Peyer's patch (tissue), 4 donors: ENCODE data around the gene CCDC88C. TPM values are rescaled to one million over a fixed set of nuclear protein-coding genes. Genes with fewer than 3 reads are reported as not detected.

Experiments used
- DNase-seq, 3 donors: peaks; one replicate each; pipeline ENCODE4 v3.0.0-alpha.2; 2017 to 2019
- H3K27ac ChIP-seq, 4 donors: fragments of 200-600 bp; sonication (generic); one replicate each; pipeline ENCODE4 v1.5.1; 2016 to 2019
- H3K27me3 ChIP-seq, 2 donors: fragments of 200-600 bp; sonication (generic); one replicate each; pipeline ENCODE4 v1.5.1; 2019
- H3K36me3 ChIP-seq, 3 donors: fragments of 200-600 bp; sonication (generic); one replicate each; pipeline ENCODE4 v1.5.1; 2016 to 2019
- H3K4me1 ChIP-seq, 4 donors: fragments of 200-600 bp; sonication (generic); one replicate each; pipeline ENCODE4 v1.5.1; 2016 to 2019
- H3K4me3 ChIP-seq, 4 donors: fragments of 200-600 bp; sonication (generic); 1 replicate in 3 of 4; 2 replicates in 1 of 4; pipeline ENCODE4 v1.5.1; 2016 to 2019; ENCODE audit warnings: mild to moderate bottlenecking in 1 of 4
- H3K9me3 ChIP-seq, 4 donors: fragments of 200-600 bp; sonication (generic); one replicate each; pipeline ENCODE4 v1.5.1; 2016 to 2019; ENCODE audit warnings: mild to moderate bottlenecking in 1 of 4
- CTCF ChIP-seq, 6 experiments: fragments of 450-650 bp in 4 of 6; fragments of 200-600 bp in 2 of 6; sonication (generic) in 1 of 6; IDR thresholded peaks; one replicate each; pipeline ENCODE4 v1.5.1; 2017 to 2019; ENCODE audit warnings: antibody characterized with exemption in 6 of 6, mild to moderate bottlenecking in 3 of 6, moderate library complexity in 1 of 6
- POLR2A ChIP-seq, 2 donors: fragments of 450-650 bp; IDR thresholded peaks; one replicate each; pipeline ENCODE4 v1.5.1; 2017; ENCODE audit warnings: antibody characterized with exemption in 2 of 2, mild to moderate bottlenecking in 2 of 2, moderate library complexity in 2 of 2
- total RNA-seq, 4 donors: library from RNA; depleted of rRNA; stranded (reverse); fragments of >200 nt; gene quantifications; one replicate each; pipeline ENCODE4 v1.1.0, GENCODE V29; 2016

The CCDC88C gene
- total RNA-seq, 4 donors from 2014 or later: 18.9 to 189 (median 77.2) TPM

- H3K4me3 ChIP-seq: no peak overlapping the region
- TF ChIP-seq POLR2A (IDR thresholded peaks at IDR 0.05): no peak
- TF ChIP-seq CTCF (IDR thresholded peaks at IDR 0.05): no peak
- H3K27ac ChIP-seq: peak overlapping the region in 1 of 4 donors; percentile 7
- DNase-seq: no peak
- no peaks in the 10 kb centered on the region for H3K36me3 ChIP-seq
- H3K27me3 ChIP-seq: no peaks in the 10 kb centered on the region
- H3K9me3 ChIP-seq: no peaks in the 10 kb centered on the region
- H3K4me1 ChIP-seq: peaks cover 5 to 57% (median 43%) of the 10 kb centered on the region in 4 donors
These were observed 48.7 kb downstream of the CCDC88C start for GRCh38 chr14:91368776-91369416.

DNA sequence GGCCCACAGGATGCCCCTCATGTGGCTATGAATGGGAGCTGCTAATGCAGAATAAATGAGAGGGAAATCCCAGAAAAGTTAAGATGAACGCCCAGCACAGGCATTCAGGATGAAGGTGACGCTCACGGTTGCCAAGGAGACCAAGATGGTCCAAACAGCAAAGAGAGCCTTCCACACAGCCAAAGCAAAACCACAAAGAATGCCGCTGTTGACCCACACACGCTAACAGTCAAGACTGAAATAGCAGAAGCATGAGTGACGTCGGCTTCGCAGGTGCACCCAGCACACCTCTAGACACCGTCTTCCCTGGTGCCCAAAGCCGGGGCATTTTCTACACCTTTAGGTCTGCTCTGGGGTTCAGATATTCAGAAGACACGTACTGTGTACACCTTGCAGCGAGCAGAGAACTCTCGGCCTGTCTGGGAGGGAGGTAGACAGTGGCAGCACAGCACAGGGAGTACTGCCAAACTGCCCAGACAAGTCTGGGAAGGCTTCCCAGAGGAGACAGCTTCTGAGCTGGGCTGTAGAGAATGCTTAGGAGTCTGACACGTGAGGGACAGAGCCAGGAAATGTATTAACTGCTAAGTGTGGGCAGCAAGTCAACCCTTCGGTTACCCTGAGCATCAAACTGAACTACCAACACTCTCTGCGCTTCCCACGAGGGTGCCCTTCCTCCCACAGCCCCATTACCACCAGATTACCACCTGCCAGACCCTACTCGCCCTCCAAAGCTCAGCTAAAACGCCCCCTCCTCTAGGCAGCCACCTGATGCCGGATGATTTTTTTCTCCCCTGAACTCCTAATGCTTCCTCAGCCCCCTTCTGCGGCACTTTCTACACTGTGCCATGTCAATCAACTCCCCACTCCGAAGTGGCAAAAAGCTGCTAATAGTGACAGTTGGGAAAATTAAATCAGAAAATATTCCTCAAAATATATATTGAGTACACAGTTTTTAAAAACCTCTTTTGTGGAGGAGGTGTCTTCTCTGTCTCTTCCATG is 50.1 kb downstream of the CCDC88C start:
- Histone ChIP-seq H3K36me3 (no peaks in the 10 kb centered on the region), H3K4me3 (no peak overlapping the region), H3K27me3 (no peaks in the 10 kb centered on the region), H3K4me1 (peaks cover 5 to 50% (median 32%) of the 10 kb centered on the region in 4 donors), H3K27ac (peak overlapping the region; percentile 58 to 73 (median 62)), H3K9me3 (no peaks in the 10 kb centered on the region)
- TF ChIP-seq CTCF (IDR thresholded peaks at IDR 0.05): no peak
- TF ChIP-seq POLR2A (IDR thresholded peaks at IDR 0.05): no peak
- DNase-seq: peak in 2 of 3 donors; percentile 80 to 87

DNA sequence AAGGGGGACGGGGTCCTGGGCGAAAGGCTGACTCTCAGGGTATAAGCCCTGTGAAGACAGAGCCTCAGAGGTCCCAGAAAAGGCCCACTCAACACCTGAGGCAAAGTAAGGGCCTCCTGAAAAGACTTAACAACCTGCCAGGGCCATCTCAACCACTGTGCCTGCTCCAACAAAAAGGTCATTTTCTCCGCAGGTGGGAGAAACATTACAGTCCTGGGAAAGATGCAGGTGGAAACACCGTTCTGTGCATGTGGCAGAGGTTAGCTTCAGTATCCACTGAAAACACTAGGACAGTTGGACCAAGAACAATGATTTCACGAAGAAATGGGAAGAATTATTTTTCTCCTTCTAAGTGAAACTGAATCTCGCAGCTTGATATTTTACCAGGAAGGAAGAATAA is 50.9 kb downstream of the CCDC88C start:
- no peak overlapping the region for H3K4me3 ChIP-seq
- H3K27me3 ChIP-seq: no peaks in the 10 kb centered on the region
- no peak for TF ChIP-seq POLR2A (IDR thresholded peaks at IDR 0.05)
- TF ChIP-seq CTCF (IDR thresholded peaks at IDR 0.05): no peak
- no peak for DNase-seq
- H3K27ac ChIP-seq: peak overlapping the region; percentile 19 to 73 (median 58)
- H3K4me1 ChIP-seq: peaks cover 5 to 46% (median 31%) of the 10 kb centered on the region in 4 donors
- H3K36me3 ChIP-seq: no peaks in the 10 kb centered on the region
- H3K9me3 ChIP-seq: no peaks in the 10 kb centered on the region

GRCh38 chr14:91365552-91365951 is 52.1 kb downstream of the CCDC88C start:
- no peaks in the 10 kb centered on the region for H3K9me3 ChIP-seq
- peaks cover 5 to 39% (median 22%) of the 10 kb centered on the region in 4 donors for H3K4me1 ChIP-seq
- no peak for TF ChIP-seq CTCF (IDR thresholded peaks at IDR 0.05)
- H3K27me3 ChIP-seq: no peaks in the 10 kb centered on the region
- DNase-seq: no peak
- no peaks in the 10 kb centered on the region for H3K36me3 ChIP-seq
- H3K27ac ChIP-seq: peak overlapping the region in 1 of 4 donors; percentile 65
- no peak overlapping the region for H3K4me3 ChIP-seq

DNA sequence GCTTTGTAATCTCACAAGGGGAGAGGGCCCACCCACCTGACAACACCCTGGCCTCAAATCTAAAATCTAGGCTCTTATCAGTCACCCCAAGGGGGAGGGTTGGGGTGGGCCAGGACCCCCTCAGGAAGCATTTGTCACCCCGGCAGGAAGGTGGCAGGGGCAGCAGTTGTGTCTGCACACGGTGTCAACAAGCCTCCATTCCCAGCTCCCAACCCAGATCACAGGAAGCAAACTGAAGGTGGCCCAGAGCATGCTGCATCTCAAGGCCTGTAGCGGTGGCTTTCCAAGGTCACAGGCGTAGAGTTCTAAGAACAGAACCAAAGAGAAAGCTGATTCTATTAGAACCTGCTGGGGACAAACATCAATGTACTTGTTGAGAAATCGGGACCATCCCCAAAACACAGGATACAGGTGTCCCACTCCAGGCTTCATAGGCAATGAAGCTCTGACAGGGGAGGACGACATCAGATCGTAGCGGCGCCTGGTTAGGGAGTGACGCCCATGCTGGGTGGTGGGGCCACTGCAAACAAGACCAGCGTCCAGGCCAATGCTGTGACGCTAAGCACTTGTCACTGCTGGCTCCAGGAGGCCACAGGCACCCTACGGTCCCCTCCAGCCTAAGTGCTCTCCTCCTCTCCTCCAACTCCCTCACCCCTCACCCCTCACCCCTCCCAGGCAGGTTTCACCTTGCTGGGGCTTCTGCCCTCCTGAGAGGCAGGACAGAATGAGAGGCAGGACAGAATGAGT is 52.9 kb downstream of the CCDC88C start:
- no peaks in the 10 kb centered on the region for H3K9me3 ChIP-seq
- TF ChIP-seq POLR2A (IDR thresholded peaks at IDR 0.05): no peak
- TF ChIP-seq CTCF (IDR thresholded peaks at IDR 0.05): no peak
- H3K27ac ChIP-seq: peak overlapping the region in 1 of 4 donors; percentile 65
- no peaks in the 10 kb centered on the region for H3K36me3 ChIP-seq
- no peak overlapping the region for H3K4me3 ChIP-seq
- no peaks in the 10 kb centered on the region for H3K27me3 ChIP-seq
- peaks cover 0 to 32% (median 19%) of the 10 kb centered on the region in 4 donors for H3K4me1 ChIP-seq
- DNase-seq: no peak
